ENCODE data around the gene RAP1GAP.
"Not testable (repeated sequence)": the region's sequence is repeated elsewhere in the genome, so short reads cannot be mapped to it uniquely, and the experiment has no call there.

The RAP1GAP gene

DNA sequence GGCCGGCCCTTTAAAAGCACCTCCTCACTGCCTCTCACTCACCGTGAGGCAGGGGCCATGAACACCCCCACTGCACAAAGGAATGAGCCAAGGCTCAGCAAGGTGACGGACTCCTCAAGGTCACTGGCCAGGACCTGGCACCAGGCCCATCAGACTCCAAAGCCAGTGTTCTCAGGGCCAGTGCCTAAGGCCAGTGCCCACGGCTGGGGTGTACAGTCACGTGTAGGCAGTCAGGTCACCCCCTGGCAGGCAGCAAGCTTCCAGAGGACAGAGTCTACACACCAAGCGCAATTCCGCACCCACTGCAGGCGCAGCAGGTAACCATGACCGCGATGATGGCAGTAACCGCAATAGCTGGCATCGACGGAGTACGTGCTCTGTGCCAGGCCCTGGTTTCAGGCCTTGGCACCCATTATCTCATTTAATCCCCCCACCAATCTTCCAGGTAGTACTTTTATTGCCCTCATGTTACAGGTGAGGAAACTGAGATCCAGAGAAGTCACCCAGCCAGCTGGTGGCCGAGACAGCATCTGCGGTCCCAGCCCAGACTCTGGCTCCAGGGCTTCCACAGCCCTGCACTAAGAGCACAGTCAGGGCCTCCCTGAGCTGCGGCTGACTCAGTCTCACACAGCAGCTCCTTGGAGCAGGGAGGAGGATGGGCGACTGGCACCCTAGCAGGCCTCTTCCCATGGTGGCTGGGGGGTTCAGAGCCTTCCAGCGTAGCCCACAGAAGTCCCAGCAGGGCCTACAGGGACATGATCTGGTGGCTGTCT is 27.0 kb downstream of the RAP1GAP start:
- DNase-seq: no peak

GRCh38 chr1:21641537-21641936 is 27.6 kb downstream of the RAP1GAP start:
- no peak for DNase-seq

DNA sequence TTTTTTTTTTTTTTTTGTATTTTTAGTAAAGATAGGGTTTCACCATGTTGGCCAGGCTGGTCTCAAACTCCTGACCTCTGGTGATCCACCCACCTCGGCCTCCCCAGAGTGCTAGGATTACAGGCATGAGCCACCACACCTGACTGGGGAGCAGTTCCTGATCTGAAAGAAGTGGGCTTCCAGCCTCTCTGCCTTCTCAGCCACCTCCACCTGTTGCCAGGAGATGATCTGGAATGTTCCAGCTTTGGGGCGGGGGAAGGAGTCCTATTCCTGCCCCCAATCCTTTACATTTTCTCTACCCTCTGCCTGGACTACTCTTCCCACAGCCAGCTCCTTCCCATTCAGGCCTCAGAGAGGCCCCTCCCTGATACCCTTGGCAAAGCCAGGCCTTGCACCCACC is 28.1 kb downstream of the RAP1GAP start:
- DNase-seq: no peak

- no peak for DNase-seq
These were observed 28.5 kb downstream of the RAP1GAP start for GRCh38 chr1:21640653-21641052.

GRCh38 chr1:21639594-21640041 is 29.5 kb downstream of the RAP1GAP start:
- no peak for DNase-seq

DNA sequence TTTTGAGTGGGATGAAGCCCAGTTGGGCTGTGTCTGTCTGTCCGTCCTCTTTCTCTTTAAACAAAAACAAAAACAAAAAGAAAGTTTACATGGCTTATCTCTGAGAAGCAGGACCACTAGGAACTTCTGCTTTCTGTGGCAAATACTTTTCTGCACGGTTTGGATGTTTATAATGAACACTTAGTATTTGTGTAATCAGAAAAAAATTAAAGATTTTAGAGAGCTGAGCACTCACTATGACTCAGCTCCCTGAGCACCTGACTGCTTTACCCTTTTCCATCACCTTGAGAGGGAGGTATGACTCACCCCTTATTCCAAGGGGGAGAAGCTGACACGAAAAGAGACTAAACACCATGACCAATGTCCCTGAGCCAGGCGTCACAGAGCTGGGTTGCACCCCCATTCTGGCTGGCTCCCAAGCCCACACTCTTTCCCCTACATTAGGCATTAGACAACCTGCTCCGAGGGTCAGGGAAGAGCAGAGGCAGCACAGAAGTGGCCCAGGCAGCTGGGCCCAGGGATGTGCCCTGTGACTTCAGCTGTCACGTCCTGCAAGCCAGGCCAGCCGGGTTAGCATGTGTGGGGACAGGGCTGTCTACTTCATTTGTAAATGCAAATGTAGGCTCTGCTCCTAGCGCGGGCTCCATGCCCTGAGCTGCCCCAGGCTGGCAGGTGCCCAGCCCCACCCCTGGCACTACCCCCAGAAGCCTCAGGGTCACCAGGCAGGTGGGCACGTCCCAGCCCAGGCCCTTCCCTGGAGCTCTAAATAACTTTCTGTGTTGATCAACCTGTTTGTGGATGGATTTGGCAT is 30.4 kb downstream of the RAP1GAP start:
- DNase-seq: no peak

DNA sequence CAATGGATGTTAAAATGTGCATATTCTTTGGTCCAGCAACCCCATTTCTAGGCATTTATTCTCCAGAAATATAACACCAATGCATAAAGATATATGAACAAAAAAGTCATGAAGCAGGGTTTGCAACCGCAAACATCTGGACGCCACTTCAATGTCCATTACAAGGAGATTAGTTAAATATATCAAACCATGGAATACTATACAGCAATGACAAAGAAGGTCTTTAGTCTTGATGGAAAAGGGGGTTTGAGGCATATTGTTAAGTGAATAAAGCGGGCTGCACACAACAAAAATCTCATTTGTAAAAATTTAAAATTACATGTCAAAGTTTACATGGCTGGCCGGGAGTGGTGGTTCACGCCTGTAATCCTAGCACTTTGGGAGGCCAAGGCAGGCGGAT is 31.6 kb downstream of the RAP1GAP start:
- no peak for DNase-seq

- DNase-seq: no peak
These were observed 33.1 kb downstream of the RAP1GAP start for GRCh38 chr1:21636029-21636428.

- DNase-seq: no peak
These were observed 34.2 kb downstream of the RAP1GAP start for GRCh38 chr1:21634806-21635535.

DNA sequence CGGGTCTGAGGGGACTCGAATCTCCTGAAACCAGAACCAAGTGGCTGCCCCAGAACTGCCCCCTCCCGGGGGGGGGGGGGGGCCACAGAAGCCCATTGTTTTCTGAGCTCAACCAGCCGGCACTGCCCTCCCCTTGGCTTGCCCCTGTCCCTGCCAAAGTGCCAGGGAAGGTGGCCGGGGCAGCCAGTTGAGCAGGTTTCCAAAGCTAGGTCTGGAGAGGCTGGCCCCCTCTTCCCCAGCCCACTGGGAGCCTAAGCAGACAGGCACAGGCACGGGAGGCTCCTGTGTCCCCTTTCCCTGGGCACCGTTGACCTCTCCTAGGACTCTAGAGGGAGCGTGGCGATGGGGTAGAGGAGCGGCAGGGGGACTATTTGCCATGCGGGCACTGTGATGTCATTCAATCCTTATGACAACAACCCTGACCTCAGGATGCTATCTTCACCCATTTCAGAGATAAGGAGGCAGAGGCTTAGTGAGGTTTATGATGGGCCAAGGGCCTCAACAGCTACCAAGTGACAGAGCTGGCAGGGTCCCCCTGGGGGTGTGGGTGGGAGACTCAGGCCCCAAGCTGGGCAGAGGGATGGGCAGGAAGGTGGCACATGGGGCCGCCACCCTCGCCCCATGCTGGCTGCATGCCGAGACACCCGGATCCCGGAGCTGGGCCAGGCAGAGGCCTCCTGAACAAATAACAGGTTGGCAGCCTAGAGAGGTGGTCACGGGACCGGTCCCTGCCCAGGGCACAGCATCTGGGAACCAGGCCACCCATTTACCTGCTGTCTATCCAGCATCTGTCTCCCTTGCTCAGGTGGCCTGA is 35.0 kb downstream of the RAP1GAP start:
- DNase-seq: no peak

DNA sequence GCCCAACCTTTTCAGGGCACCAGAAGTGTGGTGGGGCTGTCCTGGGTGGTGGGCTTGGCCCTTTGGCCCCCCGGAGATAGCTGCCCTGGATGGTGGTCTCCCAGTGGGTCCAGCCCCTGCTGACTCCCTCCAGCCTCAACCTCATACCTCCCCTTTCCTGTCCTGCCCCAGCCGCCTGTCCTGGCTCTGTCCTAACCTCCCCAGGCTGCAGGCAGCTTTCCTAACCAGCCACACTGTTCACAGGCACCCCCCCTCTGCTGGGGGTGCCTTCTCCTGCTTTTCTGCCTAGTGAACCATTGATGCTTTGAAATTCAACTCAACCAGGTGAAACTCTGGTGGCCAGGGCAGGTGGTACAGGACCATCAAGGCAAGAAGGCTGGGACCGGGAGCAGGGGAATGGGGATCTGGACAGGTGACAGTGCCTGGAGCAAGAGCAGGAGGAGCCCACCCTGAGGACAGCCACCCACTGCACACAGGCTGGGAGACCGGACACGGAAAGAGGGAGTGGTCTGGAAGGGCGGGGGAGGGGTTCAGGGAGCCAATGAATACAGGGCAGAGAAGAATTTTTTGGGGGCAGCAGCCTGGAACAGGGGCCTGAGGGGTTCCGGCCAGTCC is 35.9 kb downstream of the RAP1GAP start:
- DNase-seq: no peak

- DNase-seq: no peak
These were observed 36.9 kb downstream of the RAP1GAP start for GRCh38 chr1:21631944-21632887.

GRCh38 chr1:21631590-21631943 is 37.6 kb downstream of the RAP1GAP start:
- not testable (repeated sequence) for DNase-seq

GRCh38 chr1:21630571-21631343 is 38.4 kb downstream of the RAP1GAP start:
- DNase-seq: no peak

DNA sequence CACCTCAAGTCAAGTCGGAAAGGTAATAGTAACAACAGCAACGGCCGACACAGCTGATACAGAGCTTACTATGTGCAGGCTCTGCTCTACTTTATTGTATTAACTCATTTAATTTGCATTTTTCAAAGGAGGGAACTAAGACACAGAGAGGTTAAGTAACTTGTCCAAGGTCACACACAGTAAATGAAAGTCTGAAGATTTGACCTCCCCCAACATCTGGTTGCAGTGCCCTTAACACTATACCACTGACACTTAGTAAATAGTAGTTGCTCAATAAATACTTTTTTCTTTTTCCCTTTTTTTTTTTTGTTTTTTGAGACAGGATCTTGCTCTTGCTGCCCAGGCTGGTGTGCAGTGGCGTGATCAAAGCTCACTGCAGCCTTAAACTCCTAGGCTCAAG is 39.2 kb downstream of the RAP1GAP start:
- no peak for DNase-seq

- DNase-seq: no peak
These were observed 40.3 kb downstream of the RAP1GAP start for GRCh38 chr1:21628798-21629393.

DNA sequence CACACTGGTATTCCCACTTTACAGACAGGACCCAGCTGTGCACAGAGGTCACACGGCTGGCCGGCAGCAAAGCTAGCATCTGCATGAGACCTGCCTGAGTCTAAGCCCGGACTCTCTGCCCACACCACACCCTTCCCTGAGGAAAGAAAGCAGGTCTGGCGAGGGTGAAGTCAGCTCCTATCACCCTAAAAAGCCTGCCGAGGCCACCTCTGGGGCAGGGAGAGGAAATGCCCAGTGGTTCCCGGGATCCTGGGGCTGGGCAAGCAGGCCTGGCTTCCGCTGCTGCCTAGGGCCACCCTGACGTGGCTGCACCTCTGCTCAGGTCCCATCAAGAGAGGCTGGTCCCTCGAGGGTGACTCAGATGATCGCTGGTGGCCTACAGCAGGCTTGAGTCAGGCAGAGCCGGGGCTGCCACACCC is 42.2 kb downstream of the RAP1GAP start:
- DNase-seq: no peak

- DNase-seq: no peak
These were observed 43.6 kb downstream of the RAP1GAP start for GRCh38 chr1:21625390-21626190.

Data from activated T-cell treated with anti-CD3 and anti-CD28 coated beads, Interleukin-2, amount 50 U/mL, for 1 hour (primary cell).